ENCODE measurements around the gene HDAC4. TPM values are rescaled to one million over a fixed set of nuclear protein-coding genes. Genes with fewer than 3 reads are reported as not detected.

The HDAC4 gene
- total RNA-seq, 2 donors from 2014 or later: 34.1 to 39.1 TPM

- ATAC-seq: no peak
These were observed 135.0 kb downstream of the HDAC4 start for GRCh38 chr2:239265681-239266433.

GRCh38 chr2:239264838-239265651 is 135.8 kb downstream of the HDAC4 start:
- H3K27ac Mint-ChIP-seq: peak overlapping the region; percentile 96 to 98
- peaks cover 7 to 9% of the 10 kb centered on the region in 2 donors for H3K36me3 Mint-ChIP-seq
- no peaks in the 10 kb centered on the region for H3K9me3 Mint-ChIP-seq
- peak; percentile 60 to 79 for DNase-seq (ENCODE audit: low spot score in 2 of 2)
- ATAC-seq: peak; percentile 71 to 75

More at GRCh38 chr2:239265681-239266433, 135.0 kb downstream of the HDAC4 start:
- Mint-ChIP-seq H3K9me3 (no peaks in the 10 kb centered on the region), H3K27ac (peak overlapping the region; percentile 97 to 98), H3K36me3 (peaks cover 9 to 12% of the 10 kb centered on the region in 2 donors)
- DNase-seq (ENCODE audit: low spot score in 2 of 2): no peak

- no peak for DNase-seq (ENCODE audit: low spot score in 2 of 2)
- Mint-ChIP-seq H3K27ac (peak overlapping the region; percentile 79 to 98), H3K36me3 (peaks cover 4 to 7% of the 10 kb centered on the region in 2 donors), H3K9me3 (no peaks in the 10 kb centered on the region)
- ATAC-seq: peak; percentile 16
These were observed 136.4 kb downstream of the HDAC4 start for GRCh38 chr2:239264492-239264837.

- peak overlapping the region; percentile 79 to 98 for H3K27ac Mint-ChIP-seq
- H3K36me3 Mint-ChIP-seq: peaks cover 0 to 7% of the 10 kb centered on the region in 2 donors
- DNase-seq (ENCODE audit: low spot score in 2 of 2) (no peak), ATAC-seq (no peak)
- H3K9me3 Mint-ChIP-seq: no peaks in the 10 kb centered on the region
These were observed 136.9 kb downstream of the HDAC4 start for GRCh38 chr2:239263669-239264491.

- peaks cover 0 to 7% of the 10 kb centered on the region in 2 donors for H3K36me3 Mint-ChIP-seq
- DNase-seq (ENCODE audit: low spot score in 2 of 2) (no peak), ATAC-seq (no peak)
- peak overlapping the region; percentile 22 to 98 for H3K27ac Mint-ChIP-seq
- no peaks in the 10 kb centered on the region for H3K9me3 Mint-ChIP-seq
These were observed 137.6 kb downstream of the HDAC4 start for GRCh38 chr2:239263231-239263630.

- H3K9me3 Mint-ChIP-seq: peaks cover 0 to 1% of the 10 kb centered on the region in 2 donors
- peaks cover 0 to 10% of the 10 kb centered on the region in 2 donors for H3K36me3 Mint-ChIP-seq
- no peak overlapping the region for H3K27ac Mint-ChIP-seq
- no peak for ATAC-seq
- DNase-seq (ENCODE audit: low spot score in 2 of 2): no peak
These were observed 138.2 kb downstream of the HDAC4 start for GRCh38 chr2:239262484-239263230.

- ATAC-seq (no peak), DNase-seq (ENCODE audit: low spot score in 2 of 2) (no peak)
- Mint-ChIP-seq H3K36me3 (peaks cover 0 to 13% of the 10 kb centered on the region in 2 donors), H3K27ac (no peak overlapping the region), H3K9me3 (peaks cover 0 to 4% of the 10 kb centered on the region in 2 donors)
These were observed 138.9 kb downstream of the HDAC4 start for GRCh38 chr2:239261796-239262483.

GRCh38 chr2:239261356-239261755 is 139.5 kb downstream of the HDAC4 start:
- Mint-ChIP-seq H3K36me3 (peaks cover 0 to 13% of the 10 kb centered on the region in 2 donors), H3K27ac (no peak overlapping the region), H3K9me3 (peaks cover 0 to 4% of the 10 kb centered on the region in 2 donors)
- no peak for DNase-seq (ENCODE audit: low spot score in 2 of 2)
- no peak for ATAC-seq

- H3K9me3 Mint-ChIP-seq: peaks cover 0 to 4% of the 10 kb centered on the region in 2 donors
- H3K36me3 Mint-ChIP-seq: peaks cover 0 to 13% of the 10 kb centered on the region in 2 donors
- peak overlapping the region in 1 of 2 donors; percentile 65 for H3K27ac Mint-ChIP-seq
- no peak for ATAC-seq
- DNase-seq (ENCODE audit: low spot score in 2 of 2): no peak
These were observed 140.1 kb downstream of the HDAC4 start for GRCh38 chr2:239260546-239261327.

- H3K36me3 Mint-ChIP-seq: peaks cover 0 to 13% of the 10 kb centered on the region in 2 donors
- DNase-seq (ENCODE audit: low spot score in 2 of 2) (no peak), ATAC-seq (peak; percentile 67 to 76)
- peak overlapping the region; percentile 65 to 92 for H3K27ac Mint-ChIP-seq
- peaks cover 0 to 4% of the 10 kb centered on the region in 2 donors for H3K9me3 Mint-ChIP-seq
These were observed 141.1 kb downstream of the HDAC4 start for GRCh38 chr2:239259603-239260298.

- ATAC-seq: peak; percentile 31 to 46
- peak overlapping the region; percentile 65 to 92 for H3K27ac Mint-ChIP-seq
- DNase-seq (ENCODE audit: low spot score in 2 of 2): no peak
- peaks cover 0 to 4% of the 10 kb centered on the region in 2 donors for H3K9me3 Mint-ChIP-seq
- peaks cover 0 to 14% of the 10 kb centered on the region in 2 donors for H3K36me3 Mint-ChIP-seq
These were observed 141.6 kb downstream of the HDAC4 start for GRCh38 chr2:239259173-239259572.

- Mint-ChIP-seq H3K36me3 (peaks cover 0 to 19% of the 10 kb centered on the region in 2 donors), H3K27ac (peak overlapping the region; percentile 65 to 92)
- DNase-seq (ENCODE audit: low spot score in 2 of 2): no peak
These were observed 142.6 kb downstream of the HDAC4 start for GRCh38 chr2:239258248-239258647.

GRCh38 chr2:239257511-239257937 is 143.3 kb downstream of the HDAC4 start:
- peak overlapping the region; percentile 58 to 65 for H3K27ac Mint-ChIP-seq
- ATAC-seq (peak in 1 of 2 donors; percentile 39), DNase-seq (ENCODE audit: low spot score in 2 of 2) (no peak)
- peaks cover 0 to 4% of the 10 kb centered on the region in 2 donors for H3K9me3 Mint-ChIP-seq
- H3K36me3 Mint-ChIP-seq: peaks cover 0 to 23% of the 10 kb centered on the region in 2 donors

More at GRCh38 chr2:239258248-239258647, 142.6 kb downstream of the HDAC4 start:
- H3K9me3 Mint-ChIP-seq: peaks cover 0 to 4% of the 10 kb centered on the region in 2 donors
- ATAC-seq: peak; percentile 51 to 77

- Mint-ChIP-seq H3K9me3 (peaks cover 0 to 4% of the 10 kb centered on the region in 2 donors), H3K27ac (no peak overlapping the region), H3K36me3 (peaks cover 0 to 16% of the 10 kb centered on the region in 2 donors)
- DNase-seq (ENCODE audit: low spot score in 2 of 2): no peak
- ATAC-seq: no peak
These were observed 144.5 kb downstream of the HDAC4 start for GRCh38 chr2:239256350-239256743.

Data from activated naive CD4-positive, alpha-beta T cell treated with anti-CD3 and anti-CD28 coated beads, Interleukin-2, amount 50 U/mL, for 72 hours (primary cell).